Stimulated activated CD8-positive, alpha-beta memory T cell treated with anti-CD3 and anti-CD28 coated beads, Interleukin-15, amount 100 ng/mL, for 1 hour (primary cell): Measurements from ENCODE around the gene TECTA.
"Not testable (repeated sequence)": the region's sequence is repeated elsewhere in the genome, so short reads cannot be mapped to it uniquely, and the experiment has no call there.

ENCODE experiments used
- DNase-seq: peaks from one replicate; pipeline ENCODE4 v3.0.0-alpha.2; 2020; ENCODE audit warnings: low read depth

TECTA gene

DNA sequence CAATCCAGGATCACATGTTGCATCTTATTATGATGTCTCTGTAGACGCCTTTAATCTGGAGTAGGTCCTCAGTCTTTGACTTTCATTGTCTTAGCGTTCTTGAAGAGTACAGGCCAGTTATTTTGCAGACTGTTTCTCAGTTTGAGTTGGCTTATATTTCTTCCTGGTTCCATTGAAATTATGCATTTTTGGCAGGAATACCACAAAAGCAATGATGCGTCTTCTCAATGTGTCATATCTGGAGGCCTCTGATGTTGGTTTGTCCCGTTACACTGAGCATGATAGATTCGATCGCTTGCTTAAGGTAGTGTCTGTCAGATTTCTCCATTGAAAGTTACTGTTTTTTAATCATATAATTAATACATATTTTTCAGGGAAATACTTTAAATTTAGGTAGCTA lies 30.6 kb downstream of the TECTA start:
- no peak for DNase-seq

DNA sequence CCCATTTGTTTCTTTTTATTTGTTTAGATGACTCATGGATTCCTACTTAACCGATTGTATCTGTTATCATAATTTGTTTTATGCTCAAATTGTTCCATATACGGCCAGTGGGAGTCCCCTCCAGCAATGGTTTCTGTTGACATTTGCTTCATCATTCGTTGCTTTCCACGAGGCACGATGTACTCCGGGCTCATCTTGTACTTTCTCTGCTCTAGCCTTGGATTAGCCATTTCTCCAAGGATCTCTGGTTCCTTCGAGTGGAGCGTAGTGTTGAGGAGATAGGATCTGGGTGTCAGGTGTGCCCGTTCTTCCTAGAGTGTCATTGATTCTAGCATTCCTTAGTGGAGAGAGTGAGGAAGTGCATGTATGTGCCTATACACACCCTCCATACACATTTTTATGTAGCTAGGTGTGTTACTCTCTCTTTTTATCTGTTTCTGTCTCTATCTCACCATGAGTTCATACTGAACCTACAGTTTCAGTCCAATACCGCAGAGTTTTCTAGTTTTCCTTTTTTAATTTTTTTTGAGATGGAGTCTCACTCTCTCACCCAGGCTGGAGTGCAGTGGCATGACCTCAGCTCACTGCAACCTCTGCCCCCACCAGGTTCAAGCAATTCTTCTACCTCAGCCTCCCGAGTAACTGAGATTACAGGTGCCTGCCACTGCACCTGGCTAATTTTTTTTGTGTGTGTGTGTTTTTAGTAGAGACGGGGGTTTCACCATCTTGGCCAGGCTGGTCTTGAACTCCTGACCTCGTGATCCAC lies 31.4 kb downstream of the TECTA start:
- no peak for DNase-seq

DNA sequence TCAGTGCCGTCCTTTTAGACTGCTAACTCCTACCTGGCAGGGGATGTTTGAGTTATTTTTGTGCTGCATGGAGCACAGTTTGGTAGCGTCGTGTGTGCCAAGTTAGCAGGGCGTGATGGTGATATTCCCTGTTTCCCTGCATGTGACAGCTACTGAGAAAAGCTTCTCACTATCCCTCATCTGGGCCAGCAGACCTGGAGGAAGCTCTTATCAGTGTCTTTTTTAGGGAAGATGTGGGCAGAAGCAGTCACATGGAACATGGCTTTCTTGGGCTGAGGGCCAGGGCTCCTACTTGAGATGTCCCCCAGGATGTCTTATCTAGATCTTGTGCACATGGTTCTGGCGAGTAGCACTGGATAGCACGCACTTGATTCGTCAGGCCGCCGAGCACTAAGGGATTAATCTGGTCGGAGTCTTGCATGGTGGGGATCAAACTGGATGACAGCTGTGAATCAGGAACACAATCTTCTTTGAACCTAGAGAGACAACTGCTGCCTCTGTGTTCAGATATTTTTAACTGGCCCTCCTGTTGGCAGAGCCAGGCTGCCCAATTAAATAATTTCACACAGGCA lies 33.8 kb downstream of the TECTA start:
- DNase-seq, result no peak

DNA sequence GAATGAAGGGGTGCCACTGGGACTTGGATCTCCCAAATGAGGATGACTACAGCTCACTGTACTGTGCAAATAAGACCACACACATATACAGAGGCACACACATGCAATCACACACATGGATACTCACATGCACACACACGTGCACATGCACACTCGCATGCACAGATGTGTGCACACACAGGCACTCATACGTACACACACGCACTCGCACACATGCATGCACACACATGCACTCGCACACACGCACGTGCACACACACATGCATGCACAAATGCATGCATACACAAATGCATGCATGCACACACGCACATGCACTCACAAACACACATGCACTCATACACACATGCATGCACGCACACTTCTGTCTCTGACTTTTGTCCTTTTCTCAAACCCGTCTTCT lies 36.0 kb downstream of the TECTA start:
- DNase-seq, result no peak

DNA sequence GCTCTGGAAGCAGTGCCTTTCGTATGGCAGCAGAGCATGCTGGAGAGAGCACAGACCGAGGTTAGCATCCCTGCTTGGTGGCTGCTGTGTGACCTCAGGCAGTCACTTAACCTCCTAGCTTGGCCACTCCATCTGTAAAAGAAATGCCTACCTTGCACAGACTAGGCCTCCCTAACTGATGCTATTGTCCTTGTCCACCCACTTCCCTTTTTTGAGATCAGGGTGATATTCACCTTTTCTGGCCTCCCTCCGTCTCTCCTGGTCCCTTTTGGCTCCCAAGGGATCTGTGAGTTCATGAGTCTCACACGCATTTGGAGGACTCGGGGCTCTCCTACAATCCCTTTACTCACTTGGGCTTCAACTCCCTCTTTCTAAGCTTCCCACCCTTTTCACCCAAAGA lies 37.2 kb downstream of the TECTA start:
- DNase-seq, result no peak

DNA sequence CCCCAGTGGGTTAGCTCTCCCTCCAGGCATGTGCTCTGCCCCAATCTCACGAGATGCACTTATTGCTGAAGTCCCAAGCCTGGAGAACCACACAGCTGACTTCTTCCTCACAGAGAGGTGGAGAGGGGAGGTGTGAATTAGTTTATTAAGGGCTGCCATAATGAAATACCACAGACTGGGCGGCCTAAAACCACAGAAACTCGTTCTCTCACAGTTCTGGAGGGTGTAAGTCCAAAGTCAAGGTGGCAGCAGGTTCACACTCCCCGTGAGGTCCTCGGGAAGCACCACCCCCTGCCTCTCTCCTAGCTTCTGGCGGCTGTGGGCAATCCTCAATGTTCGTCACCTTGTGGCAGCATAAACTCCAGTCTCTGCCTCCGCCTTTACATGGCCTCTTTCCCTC lies 39.3 kb downstream of the TECTA start:
- no peak for DNase-seq

DNA sequence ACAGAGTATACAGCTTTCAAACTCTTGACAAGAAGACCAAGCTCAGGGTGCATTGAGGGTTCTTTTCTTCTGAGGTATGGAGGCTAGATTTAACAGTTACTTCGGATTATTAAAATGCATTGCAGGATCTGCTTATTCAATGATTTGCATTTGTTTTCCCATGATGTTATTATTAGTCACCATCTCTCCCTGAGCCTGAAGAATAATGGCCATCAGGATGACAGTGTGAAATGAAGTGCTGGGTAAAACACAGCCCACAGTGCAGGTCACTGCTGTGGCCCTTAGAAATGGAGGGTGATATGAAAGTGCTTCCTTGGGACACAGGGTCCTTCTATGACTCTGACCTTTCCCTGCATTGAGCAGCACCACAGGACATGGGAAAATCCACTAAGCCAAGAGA lies 40.0 kb downstream of the TECTA start:
- no peak for DNase-seq

DNA sequence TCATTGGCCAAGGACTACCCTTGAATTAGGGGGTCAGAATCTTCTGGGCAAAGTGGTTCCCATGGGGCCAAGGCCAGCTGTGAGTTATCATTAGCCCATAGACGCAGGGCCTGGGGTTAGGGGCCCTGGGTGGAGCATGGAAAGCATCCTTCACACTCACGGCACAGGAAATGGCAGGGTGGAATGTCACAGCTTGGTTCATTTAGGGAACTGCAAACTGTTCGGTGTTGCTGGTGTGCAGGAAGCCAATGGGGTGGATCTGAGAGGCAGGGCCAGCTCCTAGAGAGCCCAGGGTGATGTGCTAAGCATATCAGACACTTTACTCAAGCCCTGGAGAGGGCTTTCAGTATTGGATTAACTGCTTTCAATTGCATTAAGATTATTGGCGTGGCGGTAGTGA lies 42.9 kb downstream of the TECTA start:
- DNase-seq, result no peak

DNA sequence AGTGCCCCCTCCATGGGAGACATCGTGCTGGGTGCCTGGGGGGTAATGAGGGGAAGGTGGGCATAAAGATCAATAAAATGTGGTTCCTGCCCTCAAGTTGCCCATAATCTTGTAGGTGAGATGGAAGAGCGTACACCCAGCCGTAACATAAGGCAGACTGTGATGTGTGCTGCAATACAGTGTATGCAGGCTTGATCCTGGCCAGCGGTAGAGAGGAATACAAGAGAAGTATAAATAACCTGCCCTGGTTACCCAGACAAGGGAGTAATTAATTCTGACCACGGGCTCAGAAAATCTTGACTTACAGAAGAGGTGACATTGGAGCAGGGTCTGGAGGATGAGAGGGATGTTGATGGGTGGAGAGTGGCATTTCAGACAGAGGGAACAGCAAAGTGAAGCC lies 43.7 kb downstream of the TECTA start:
- DNase-seq, result no peak

DNA sequence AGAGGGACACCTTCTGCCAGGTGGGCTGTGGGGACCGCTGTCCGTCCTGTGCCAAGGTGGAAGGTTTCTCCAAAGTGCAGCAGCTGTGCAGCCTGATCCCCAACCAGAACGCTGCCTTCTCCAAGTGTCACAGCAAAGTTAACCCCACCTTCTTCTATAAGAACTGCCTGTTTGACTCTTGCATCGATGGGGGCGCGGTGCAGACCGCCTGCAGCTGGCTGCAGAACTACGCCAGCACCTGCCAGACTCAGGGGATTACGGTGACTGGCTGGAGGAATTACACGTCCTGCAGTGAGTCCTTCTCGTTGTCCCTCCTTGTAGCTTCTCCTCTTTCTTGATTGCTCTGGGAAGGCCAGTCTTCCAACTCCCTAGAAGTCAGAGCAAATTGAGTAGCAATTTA lies 44.8 kb downstream of the TECTA start:
- DNase-seq, result no peak

DNA sequence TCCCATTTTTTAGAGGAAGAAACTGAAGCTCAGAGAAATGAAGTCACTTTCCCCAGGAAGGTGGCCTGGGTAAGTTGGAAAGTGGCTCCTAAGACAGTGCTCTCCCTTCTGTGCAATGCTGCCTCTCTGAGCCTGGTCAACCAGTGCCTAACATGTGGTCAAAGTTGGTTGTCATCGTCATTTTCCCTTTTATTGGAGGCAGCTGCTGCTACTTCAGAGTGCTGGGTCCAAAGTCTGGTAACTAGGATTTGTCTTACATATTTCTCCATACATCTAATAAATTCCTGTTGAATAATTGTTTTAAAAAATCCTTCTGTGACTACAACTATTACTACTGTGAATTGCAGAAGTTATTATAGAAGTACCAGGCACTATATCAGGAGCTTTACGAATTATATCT lies 48.1 kb downstream of the TECTA start:
- DNase-seq, result no peak

DNA sequence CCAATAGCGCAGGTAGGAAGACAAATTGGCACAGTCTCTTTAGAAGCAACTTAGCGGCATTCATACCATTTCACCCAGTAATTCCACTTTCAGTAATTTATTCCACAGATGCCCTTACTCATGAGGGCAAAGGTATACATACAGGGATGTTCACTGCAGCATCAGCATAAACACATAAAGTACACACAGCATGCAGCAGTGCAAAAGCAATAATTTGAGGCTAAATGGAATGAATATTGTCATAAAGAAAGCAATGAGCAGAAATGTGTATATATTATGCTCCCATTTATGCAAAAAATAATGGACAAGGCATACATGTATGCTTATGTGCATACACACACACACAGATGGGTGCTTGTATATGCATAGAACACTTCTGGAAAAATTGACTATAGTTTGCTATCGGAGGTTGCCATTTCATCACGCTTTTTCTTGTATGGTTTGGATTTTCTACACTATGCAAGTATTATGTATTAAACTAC lies 50.2 kb downstream of the TECTA start:
- DNase-seq, result no peak

DNA sequence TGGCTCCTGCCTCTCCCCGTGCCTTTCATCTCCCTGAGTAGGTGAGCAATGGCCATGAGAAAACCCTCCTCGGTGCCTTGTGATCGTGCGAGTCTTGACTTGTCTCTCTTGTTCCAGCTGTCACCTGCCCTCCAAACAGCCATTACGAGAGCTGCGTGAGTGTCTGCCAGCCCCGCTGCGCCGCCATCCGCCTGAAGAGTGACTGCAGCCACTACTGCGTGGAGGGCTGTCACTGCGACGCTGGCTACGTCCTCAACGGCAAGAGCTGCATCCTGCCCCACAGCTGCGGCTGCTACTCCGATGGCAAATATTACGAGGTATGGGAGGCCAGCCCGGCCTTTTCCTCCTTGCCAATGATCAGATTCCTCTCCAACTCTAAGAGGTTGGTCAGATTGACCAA lies 51.7 kb downstream of the TECTA start:
- DNase-seq, result no peak

DNA sequence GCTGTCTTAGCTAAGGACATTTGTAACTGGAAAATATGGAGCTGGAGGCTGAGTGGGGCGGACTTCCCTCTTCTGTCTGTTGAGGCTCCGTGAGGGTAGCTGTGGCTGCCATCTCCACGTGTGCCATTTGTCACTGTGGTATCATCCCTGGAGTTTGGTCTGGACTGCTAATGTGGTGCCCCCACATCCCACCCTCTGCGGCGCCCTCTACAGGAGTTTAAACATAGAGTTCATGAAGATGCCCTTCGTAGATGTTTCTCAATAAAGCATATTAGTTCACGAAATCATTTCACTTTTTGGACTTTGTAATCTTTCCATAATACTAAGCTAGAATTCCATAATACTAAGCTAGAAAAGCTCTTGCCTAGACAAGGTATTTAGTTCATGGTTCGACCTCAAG lies 52.4 kb downstream of the TECTA start:
- no peak for DNase-seq

DNA sequence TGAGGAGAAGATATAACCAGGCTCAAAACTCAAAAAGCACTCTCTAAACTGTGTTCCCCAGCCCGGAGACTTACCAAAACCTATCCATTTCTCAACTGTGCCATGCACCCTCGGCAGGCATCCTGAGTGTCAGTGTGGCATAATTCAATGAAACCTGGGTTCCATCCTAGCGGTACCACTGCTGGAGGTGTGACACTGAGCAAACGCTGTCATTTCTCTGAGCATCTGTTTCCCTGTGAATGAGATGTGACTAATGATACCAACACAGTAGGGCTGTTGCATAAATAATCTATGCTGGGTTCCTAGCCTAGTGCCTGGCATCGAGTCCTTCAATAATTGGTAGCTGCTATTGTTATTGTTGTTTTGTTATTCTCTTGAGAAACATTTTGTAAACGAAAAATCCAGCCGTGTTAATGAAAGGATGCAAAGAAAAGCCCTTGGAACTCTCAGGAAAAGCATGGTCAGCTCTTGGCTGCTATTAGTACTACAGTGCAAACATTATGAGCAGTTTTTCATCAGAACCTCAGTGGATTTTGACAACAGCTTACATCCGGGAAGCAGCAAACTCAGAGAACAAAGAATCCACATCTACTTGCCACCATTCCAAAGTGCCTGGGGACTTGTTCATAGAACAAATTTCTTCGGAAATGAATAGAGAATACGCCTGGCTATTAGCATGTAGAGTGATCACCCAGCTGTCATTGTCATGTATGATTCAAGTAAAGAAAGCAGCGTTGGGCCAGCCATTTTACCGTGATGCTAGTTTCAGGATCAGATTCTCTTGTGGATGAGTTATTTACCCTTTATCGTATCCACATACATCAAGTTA lies 53.7 kb downstream of the TECTA start:
- DNase-seq, result no peak

DNA sequence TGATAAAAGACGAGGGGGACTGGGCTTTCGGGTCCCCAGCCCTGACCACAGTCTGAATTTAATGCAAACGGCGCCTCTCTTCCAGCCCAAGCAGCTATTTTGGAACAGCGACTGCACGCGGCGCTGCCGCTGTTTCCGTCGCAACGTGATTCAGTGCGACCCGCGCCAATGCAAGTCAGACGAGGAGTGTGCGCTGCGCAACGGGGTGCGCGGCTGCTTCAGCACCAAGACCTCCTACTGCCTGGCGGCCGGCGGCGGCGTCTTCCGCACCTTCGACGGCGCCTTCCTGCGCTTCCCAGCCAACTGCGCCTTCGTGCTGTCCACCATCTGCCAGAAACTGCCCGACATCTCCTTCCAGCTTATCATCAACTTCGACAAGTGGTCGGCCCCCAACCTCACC lies 56.7 kb downstream of the TECTA start:
- DNase-seq, result no peak

DNA sequence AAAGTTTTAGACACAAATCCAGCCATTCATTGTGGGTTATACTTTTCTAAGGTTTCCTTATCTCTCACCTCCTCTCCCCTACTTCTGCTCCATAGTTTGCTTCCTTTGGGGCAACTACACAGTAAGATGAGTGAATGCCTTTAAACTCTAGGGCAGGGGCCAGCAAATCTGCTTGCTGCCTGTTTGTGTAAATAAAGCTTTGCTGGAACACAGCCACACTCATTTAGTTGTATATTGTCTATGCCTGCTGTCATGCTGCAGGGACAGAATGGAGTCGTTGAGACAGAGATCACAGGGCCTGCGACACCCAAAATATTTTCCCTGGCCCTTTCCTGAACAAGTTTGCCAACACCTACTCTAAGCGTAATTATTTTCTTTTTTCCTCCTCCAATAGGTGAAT lies 58.7 kb downstream of the TECTA start:
- DNase-seq, result no peak

DNA sequence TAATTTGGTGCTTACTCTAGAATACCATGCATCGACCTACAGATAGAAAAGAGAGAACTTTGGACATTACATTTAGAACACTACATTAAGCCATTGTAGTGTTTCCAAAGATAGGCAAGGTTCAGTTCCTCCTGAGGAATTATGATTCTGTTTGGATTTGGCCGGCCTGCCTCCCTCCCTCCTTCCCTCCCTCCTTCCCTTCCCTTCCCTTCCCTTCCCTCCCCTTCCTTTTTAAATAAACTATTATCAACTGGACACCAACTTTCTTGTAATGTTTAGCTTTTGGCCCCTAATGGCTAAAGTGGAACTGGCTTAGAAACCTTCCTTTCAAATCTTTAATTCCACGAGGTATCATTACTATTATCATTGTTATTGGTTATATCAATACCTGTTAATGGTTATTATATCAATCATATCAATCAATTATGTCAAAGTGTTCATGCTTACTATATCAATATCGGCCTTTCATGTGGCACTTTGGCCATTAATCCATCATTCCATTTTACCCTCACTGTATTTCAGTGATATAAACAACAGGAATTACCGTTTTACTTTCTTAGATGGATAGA lies 60.4 kb downstream of the TECTA start:
- no peak for DNase-seq

DNA sequence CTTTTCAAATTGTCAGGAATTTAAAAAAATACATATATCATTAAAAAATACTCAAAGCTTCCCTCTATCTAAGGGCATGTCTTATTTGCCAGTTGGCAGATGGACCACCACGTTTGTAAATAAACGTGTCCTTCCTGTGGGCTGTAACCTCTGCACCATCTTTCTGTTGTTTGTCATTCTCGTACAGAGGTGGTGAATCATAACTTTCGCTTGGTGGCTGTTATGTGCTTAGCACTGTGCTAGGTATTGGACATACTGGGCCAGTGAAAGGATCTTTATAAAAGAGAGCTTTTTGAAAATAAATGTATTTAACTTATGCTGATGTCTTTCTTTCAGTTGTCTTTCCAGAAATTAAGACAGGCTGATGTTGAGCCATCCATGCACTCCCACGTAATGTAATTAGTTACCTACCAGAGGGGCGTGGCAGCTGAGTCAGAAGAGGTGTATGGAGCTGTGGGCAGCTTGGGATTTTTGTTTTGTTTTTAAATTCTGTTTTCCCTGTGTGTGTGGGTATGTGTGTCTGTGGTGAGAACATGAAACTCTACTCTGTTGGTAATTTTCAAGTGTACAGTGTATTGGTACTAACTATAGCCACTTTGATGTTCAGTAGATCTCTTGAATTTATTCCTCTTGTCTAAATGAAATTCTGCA lies 62.7 kb downstream of the TECTA start:
- no peak for DNase-seq

DNA sequence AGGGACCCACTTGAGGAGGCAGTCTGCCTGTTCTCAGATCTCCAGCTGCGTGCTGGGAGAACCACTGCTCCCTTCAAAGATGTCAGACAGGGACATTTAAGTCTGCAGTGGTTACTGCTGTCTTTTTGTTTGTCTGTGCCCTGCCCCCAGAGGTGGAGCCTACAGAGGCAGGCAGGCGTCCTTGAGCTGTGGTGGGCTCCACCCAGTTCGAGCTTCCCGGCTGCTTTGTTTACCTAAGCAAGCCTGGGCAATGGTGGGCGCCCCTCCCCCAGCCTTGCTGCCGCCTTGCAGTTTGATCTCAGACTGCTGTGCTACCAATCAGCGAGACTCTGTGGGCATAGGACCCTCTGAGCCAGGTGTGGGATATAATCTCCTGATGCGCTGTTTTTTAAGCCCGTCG lies 76.6 kb downstream of the TECTA start:
- DNase-seq, result not testable (repeated sequence)

DNA sequence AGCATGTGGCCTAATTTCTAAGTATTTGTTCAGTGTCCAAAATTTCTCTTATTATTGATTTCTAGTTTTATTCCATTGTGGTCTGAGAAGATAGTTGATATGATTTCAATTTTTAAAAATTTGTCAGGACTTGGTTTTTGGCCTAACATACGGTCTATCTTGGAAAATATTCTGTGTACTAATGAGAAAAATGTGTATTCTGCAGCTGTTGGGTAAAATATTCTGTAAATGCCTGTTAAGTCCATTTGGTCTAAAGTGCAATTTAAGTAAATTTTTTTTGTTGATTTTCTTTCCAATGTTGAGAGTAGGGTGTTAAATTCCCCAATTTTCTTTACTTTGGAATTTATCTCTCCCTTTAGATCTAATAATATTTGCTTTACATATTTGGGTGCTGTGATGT lies 78.3 kb downstream of the TECTA start:
- DNase-seq, result no peak

DNA sequence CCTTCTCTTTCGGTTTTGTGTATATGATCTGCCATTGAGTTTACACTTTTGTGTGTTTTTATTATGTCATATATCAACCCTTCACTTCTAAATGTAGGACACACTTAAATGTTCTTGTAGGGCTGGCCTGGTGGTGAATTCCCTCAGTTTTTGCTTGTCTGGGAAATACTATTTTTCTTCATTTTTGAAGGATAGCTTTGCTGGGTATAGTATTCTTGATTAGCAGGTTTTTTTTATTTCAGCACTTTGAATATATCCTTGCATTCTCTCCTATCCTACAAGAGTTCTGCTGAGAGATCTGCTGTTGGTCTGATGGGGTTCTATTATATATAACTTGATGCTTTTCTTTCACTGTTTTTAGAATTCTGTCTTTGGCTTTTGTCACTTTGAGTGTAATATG lies 79.1 kb downstream of the TECTA start:
- no peak for DNase-seq
